GM12878 (cell line): ENCODE data around the gene FAP. TPM values are rescaled to one million over a fixed set of nuclear protein-coding genes. Genes with fewer than 3 reads are reported as not detected.

Source experiments
- ATAC-seq: fragments of 200-7000 bp; cut with Tn5 transposase; 3 replicates; pipeline ENCODE4 v1.9.1; 2020; ENCODE audit warnings: mild to moderate bottlenecking, moderate library complexity
- BruUV-seq: library from RNA; stranded (reverse); fragments of 400-500 nt; replicated peaks from 2 replicates; lab custom pipeline; 2021; lab: Mats Ljungman, UMichigan
- CTCF ChIA-PET: fragments of 300-600 bp; sonication (Branson Sonifier 250); formaldehyde crosslinking; extraction: SDS; loops from one replicate; lab custom pipeline; 2021; ENCODE audit warnings: inconsistent platforms; lab: Yijun Ruan, JAX
- POLR2A ChIA-PET: fragments of 350-600 bp; formaldehyde crosslinking; extraction: SDS; loops from one replicate; lab custom pipeline; 2021; ENCODE audit warnings: inconsistent platforms; lab: Charles Lee
- RAD21 ChIA-PET: fragments of 300-600 bp; sonication (Branson Sonifier 250); formaldehyde crosslinking; loops from one replicate; lab custom pipeline; 2023; ENCODE audit warnings: antibody characterized with exemption; ENCODE audit not compliant: unreplicated experiment; lab: Charles Lee
- SMC1A ChIA-PET: fragments of 300-600 bp; sonication (Branson Sonifier 250); formaldehyde crosslinking; loops from one replicate; lab custom pipeline; 2023; ENCODE audit not compliant: unreplicated experiment, uncharacterized antibody; lab: Charles Lee
- DNase-seq: peaks from one replicate; pipeline ENCODE4 v3.0.0-alpha.2; 2011; ENCODE audit warnings: low read depth, low spot score
- FAIRE-seq: peaks from 3 replicates; lab custom pipeline; 2011; peaks lifted over from hg19 to GRCh38; lab: Jason Lieb, UNC
- H2AFZ ChIP-seq: 2 replicates; pipeline ENCODE4 v1.6.0; 2011; ENCODE audit warnings: low read depth, low read length, control low read depth; ENCODE audit not compliant: control insufficient read depth
- H3K27ac ChIP-seq: 2 replicates; pipeline ENCODE4 v1.5.1; 2011; ENCODE audit warnings: control low read depth; ENCODE audit not compliant: control insufficient read depth, insufficient read depth
- H3K27me3 ChIP-seq, 2 experiments: replicated peaks in 1 of 2; 2 replicates each; pipeline versions ENCODE4 v1.6.0 to v1.6.1; 2011; ENCODE audit warnings: low read length in 1 of 2; ENCODE audit not compliant: control insufficient read depth in 2 of 2, insufficient read depth in 2 of 2
- H3K36me3 ChIP-seq, 2 experiments: 2 replicates each; pipeline ENCODE4 v1.5.1; 2011; ENCODE audit warnings: low read length in 1 of 2; ENCODE audit not compliant: control insufficient read depth in 2 of 2, insufficient read depth in 2 of 2
- H3K4me1 ChIP-seq: 2 replicates; pipeline ENCODE4 v1.6.1; 2011; ENCODE audit warnings: mild to moderate bottlenecking, low read length, moderate library complexity, mixed read lengths; ENCODE audit not compliant: control insufficient read depth, insufficient read depth
- H3K4me2 ChIP-seq: 2 replicates; pipeline ENCODE4 v1.6.0; 2011; ENCODE audit warnings: control low read depth; ENCODE audit not compliant: control insufficient read depth, insufficient read depth
- H3K4me3 ChIP-seq: fragments of 200-600 bp; sonication (generic); 2 replicates; pipeline ENCODE4 v1.5.1; 2016
- H3K79me2 ChIP-seq: 2 replicates; pipeline ENCODE4 v1.6.0; 2011; ENCODE audit warnings: low read length; ENCODE audit not compliant: control insufficient read depth, insufficient read depth
- H3K9ac ChIP-seq: 2 replicates; pipeline ENCODE4 v1.8.0; 2011; ENCODE audit warnings: low read length, control low read depth, mixed read lengths; ENCODE audit not compliant: control insufficient read depth, insufficient read depth
- H3K9me3 ChIP-seq: replicated peaks from 3 replicates; pipeline ENCODE4 v1.5.1; 2011; ENCODE audit warnings: mild to moderate bottlenecking, low read length; ENCODE audit not compliant: control insufficient read depth, insufficient read depth
- H4K20me1 ChIP-seq: 2 replicates; pipeline ENCODE4 v1.6.0; 2011; ENCODE audit not compliant: control insufficient read depth, insufficient read depth
- BRCA1 ChIP-seq: IDR thresholded peaks from 2 replicates; pipeline ENCODE4 v1.6.1; 2011; ENCODE audit warnings: low read depth, low read length, improper control_type of control experiment
- CEBPB ChIP-seq, 2 experiments: fragments of 150-350 bp in 1 of 2; IDR thresholded peaks; 2 replicates each; pipeline ENCODE4 v1.6.1; 2012 to 2014; ENCODE audit warnings: low read depth in 2 of 2, low read length in 2 of 2, borderline replicate concordance in 1 of 2, inconsistent platforms in 1 of 2
- EGR1 ChIP-seq, 2 experiments: IDR thresholded peaks; 1 replicate in 1 of 2; 2 replicates in 1 of 2; pipeline ENCODE4 v1.6.1; 2011 to 2012; ENCODE audit warnings: low read depth in 2 of 2, low read length in 2 of 2, borderline replicate concordance in 1 of 2, mild to moderate bottlenecking in 1 of 2, moderate library complexity in 1 of 2
- EP300 ChIP-seq, 2 experiments: fragments of 150-350 bp in 1 of 2; IDR thresholded peaks; 2 replicates each; pipeline ENCODE4 v1.6.1; 2011 to 2012; ENCODE audit warnings: low read depth in 2 of 2, low read length in 2 of 2, borderline replicate concordance in 1 of 2, improper control_type of control experiment in 1 of 2, inconsistent platforms in 1 of 2; ENCODE audit not compliant: control insufficient read depth in 1 of 2
- HSF1 ChIP-seq: fragments of 150-350 bp; IDR thresholded peaks from 2 replicates; pipeline ENCODE4 v1.6.1; 2014; ENCODE audit warnings: mild to moderate bottlenecking, low read depth, low read length
- IRF4 ChIP-seq: IDR thresholded peaks from 2 replicates; pipeline ENCODE4 v1.6.1; 2011; ENCODE audit warnings: low read depth, low read length
- IRF5 ChIP-seq: fragments of 450-650 bp; IDR thresholded peaks from 2 replicates; pipeline ENCODE4 v1.6.1; 2017; ENCODE audit warnings: borderline replicate concordance
- PBX3 ChIP-seq: IDR thresholded peaks from 2 replicates; pipeline ENCODE4 v1.6.1; 2011; ENCODE audit warnings: mild to moderate bottlenecking, low read depth, low read length, moderate library complexity; ENCODE audit not compliant: insufficient replicate concordance
- RB1 ChIP-seq: fragments of 450-650 bp; formaldehyde crosslinking; IDR thresholded peaks from 2 replicates; pipeline ENCODE4 v1.6.1; 2017; ENCODE audit warnings: mild to moderate bottlenecking, borderline replicate concordance
- REST ChIP-seq: IDR thresholded peaks from 2 replicates; pipeline ENCODE4 v1.6.1; 2012; ENCODE audit warnings: mild to moderate bottlenecking, low read depth, low read length
- SREBF2 ChIP-seq: IDR thresholded peaks from 2 replicates; pipeline ENCODE4 v1.6.1; 2012; ENCODE audit warnings: mild to moderate bottlenecking, low read length
- TAF1 ChIP-seq: IDR thresholded peaks from 2 replicates; pipeline ENCODE4 v1.6.1; 2011; ENCODE audit warnings: mild to moderate bottlenecking, low read depth, low read length, borderline replicate concordance
- WGBS: methylation state at CpG from one replicate; pipeline ENCODE4 v1.1.6; 2016; ENCODE audit warnings: low lambda C conversion rate; ENCODE audit not compliant: insufficient replicate concordance, insufficient coverage; ENCODE audit errors: missing lambda C conversion rate; 5-methylcytosine and 5-hydroxymethylcytosine counted together
- in situ Hi-C: fragments of 300-500 bp; cut with MboI; formaldehyde crosslinking; loops from 9 replicates; pipeline ENCODE4 v1.14.3; 2018; ENCODE audit warnings: mixed read lengths
- intact Hi-C: fragments of 100-400 bp; cut with micrococcal nuclease; formaldehyde crosslinking; loops from one replicate; pipeline ENCODE4 v1.14.2; 2022; ENCODE audit not compliant: unreplicated experiment
- polyA plus RNA-seq, 11 experiments: library from polyadenylated mRNA; depleted of rRNA in 4 of 11; unstranded in 6 of 11; stranded (reverse) in 5 of 11; fragments of >200 nt; fragmentation: Nextera tagmentation in 4 of 11; fragmentation: Illumina TruSeq in 1 of 11; extraction: Ambion mirVana in 4 of 11; extraction: Trizol in 1 of 11; gene quantifications; 1 replicate in 1 of 11; 2 replicates in 10 of 11; pipeline versions ENCODE4 v1.2.1 to v1.2.3, GENCODE V29; 2011 to 2016; ENCODE audit warnings: inconsistent platforms in 2 of 11, missing spikeins in 2 of 11, low read depth in 1 of 11
- total RNA-seq, 4 experiments: library from RNA; depleted of rRNA in 3 of 4; stranded (reverse); fragments of >200 nt in 3 of 4; fragmentation: Illumina TruSeq in 1 of 4; extraction: Trizol in 1 of 4; gene quantifications; 2 replicates each; pipeline versions ENCODE4 v1.2.1 to v1.2.3, GENCODE V29; 2013 to 2021

Gene FAP
- total and polyA plus RNA-seq, 10 of the 15 experiments (the other 5 are each of a cell fraction or from before 2014, with no cell fraction given): 0.16 TPM; not detected in 9

- H3K27ac ChIP-seq: no peak overlapping the region
- intact Hi-C loops: no loop called here
- ChIA-PET RAD21 (no interaction called here), CTCF (interaction anchor here (1.7 kb wide), 1 partner anchor 123 kb away, joined by 4 read pairs; no protein-coding TSS in a partner anchor), SMC1A (interaction anchor here (0.6 kb wide), 1 partner anchor 1236 kb away, joined by 3 read pairs; no protein-coding TSS in a partner anchor), POLR2A (no interaction called here)
- H3K79me2 ChIP-seq: no peaks in the 10 kb centered on the region
- H4K20me1 ChIP-seq: no peaks in the 10 kb centered on the region; the same call in 1 of the 2 replicates
- no peak for ATAC-seq
- H3K4me3 ChIP-seq: no peak overlapping the region
- BruUV-seq: no TSS peak
- no peak for DNase-seq
- H3K36me3 ChIP-seq: no peaks in the 10 kb centered on the region
- H3K27me3 ChIP-seq: no peaks in the 10 kb centered on the region
- in situ Hi-C loops: no loop called here
- 2% methylated on average over 3 of the region's 3 CpGs for WGBS
- no peaks in the 10 kb centered on the region for H3K4me1 ChIP-seq
- no peak overlapping the region for H2AFZ ChIP-seq
- TF ChIP-seq HSF1 (no peak), EP300 (IDR thresholded peaks at IDR 0.05; ENCODE audit: borderline replicate concordance in 1 of 2, control insufficient read depth in 1 of 2, low read depth in 2 of 2, low read length in 2 of 2) (no peak), CEBPB (IDR thresholded peaks at IDR 0.05; ENCODE audit: borderline replicate concordance in 1 of 2, low read depth in 2 of 2, low read length in 2 of 2) (no peak), TAF1 (no peak), RB1 (no peak), IRF4 (no peak), SREBF2 (no peak), EGR1 (IDR thresholded peaks at IDR 0.05; ENCODE audit: borderline replicate concordance in 1 of 2, low read depth in 2 of 2, low read length in 2 of 2) (no peak), PBX3 (no peak), BRCA1 (no peak), REST (no peak), IRF5 (no peak)
- FAIRE-seq: no peak
- H3K9ac ChIP-seq: no peak overlapping the region
- no peaks in the 10 kb centered on the region for H3K9me3 ChIP-seq
- no peak overlapping the region for H3K4me2 ChIP-seq
Measured at GRCh38 chr2:162175714-162176113, 67.5 kb downstream of the FAP start.
